EL (cell line): ENCODE data around the gene OTX2.

ENCODE experiments used
- DNase-seq: peaks from one replicate; pipeline ENCODE4 v3.0.0-alpha.2; 2016

Gene OTX2

DNA sequence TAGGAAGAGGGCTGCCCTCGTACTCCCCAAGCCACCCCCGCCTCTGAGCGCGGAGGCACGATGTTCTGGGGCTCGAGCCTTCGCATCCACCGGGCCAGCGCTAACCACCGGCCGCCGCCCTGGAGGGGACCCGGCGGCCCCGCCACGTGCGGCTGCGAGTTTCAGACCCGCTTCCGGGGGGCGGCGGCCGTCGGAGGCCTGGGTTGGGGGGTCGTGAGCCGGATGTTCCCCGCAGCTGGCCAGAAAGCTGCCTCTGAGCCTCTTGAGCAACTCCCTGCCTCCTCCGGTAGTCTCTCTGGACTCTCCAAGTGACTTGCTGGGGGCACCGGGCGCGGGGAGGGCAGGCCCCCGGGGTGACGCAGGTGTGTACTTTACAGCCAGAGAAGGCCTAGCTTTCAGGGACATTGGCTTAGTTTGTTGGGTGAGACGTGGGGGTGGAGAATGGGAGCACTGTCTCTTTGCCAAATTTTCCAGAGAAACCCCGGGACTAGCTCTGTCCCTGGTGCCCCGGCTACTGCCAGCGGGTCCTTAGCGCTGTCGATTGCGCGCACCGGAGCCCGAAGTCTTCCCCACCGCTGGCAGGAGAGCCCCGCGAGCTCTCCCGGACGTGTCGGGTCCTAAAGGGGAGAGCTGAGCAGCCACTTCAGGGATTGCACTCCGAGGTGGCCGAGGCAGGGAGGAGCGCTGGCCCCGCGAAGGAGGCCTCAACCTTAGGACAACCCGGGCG lies 15.6 kb downstream of the OTX2 start:
- no peak for DNase-seq

GRCh38 chr14:56794088-56794556 lies 16.2 kb downstream of the OTX2 start:
- no peak for DNase-seq

DNA sequence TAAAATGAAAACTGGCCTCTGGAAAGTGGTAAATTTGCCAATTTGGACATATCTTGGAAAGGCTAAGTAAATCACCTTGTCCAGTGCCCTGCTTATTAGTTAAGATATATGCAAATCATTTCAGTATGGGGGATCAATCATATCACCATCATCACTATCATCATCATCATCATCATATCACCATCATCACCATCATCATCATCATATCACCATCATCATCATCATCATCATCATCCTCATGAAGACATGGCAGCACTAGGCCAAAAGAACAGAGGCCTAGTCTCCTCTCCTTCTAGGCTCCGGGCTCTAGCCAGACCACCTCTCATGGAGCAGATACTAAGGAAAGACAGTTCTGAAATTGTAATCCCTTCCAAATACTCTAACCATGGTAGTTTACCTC lies 20.3 kb downstream of the OTX2 start:
- no peak for DNase-seq

- no peak for DNase-seq
Measured at GRCh38 chr14:56787530-56787929, 22.7 kb downstream of the OTX2 start.

DNA sequence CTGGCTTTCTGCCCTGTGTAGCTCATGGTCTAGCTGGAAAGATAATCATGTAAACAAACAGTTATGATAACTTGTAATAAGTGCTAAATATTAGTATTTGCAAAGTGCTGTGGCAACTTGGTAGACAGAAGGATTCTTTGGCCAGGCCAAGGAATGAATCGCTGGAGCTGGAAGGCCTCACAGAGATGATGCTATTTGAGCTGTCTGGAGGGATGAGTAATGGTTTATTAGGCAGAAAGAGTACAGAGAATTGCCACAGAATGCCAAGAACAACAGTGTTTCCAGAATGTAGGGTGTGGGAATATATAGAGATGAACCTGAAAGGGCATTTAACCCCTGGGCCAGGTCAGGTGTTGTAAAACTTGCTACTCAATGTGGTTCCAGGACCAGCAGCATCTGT lies 27.6 kb downstream of the OTX2 start:
- DNase-seq: no peak

DNA sequence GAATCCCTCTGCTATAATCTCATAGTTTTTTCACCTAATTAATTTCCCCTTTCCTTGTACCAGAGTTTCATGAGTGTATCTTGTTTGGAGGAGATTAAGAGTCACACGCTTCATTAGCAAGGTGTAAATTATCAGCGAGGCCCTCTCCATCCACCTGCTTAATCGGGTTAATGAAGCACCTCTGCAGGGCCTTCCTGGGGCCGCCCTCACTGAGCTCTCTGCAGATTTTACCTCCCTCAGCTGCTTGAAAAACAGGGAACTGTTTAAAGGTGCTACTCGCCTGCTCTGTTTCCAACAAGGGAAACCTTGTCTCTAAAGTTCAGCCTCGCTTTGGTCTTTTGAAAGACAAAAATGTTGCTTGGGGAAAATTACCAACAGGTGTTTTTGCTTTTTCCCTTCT lies 35.8 kb downstream of the OTX2 start:
- DNase-seq: no peak

DNA sequence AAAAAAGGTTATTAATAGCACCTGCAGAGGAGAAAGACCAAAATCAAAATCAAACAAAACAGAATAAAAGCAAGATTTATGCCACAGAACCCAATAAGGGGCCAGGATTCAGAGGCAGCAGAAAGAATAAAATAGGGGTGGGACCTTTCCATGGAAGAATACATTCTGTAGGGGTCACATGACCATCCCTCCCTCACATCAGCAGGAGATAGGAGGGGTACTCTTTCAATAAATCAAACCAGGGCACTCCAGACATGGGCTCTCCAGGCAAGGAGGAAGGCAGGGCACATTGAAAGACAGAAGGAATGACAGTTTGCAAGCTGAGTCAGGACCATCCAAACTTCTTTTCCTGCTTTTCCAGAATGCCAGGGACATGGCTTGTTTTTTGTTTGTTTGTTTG lies 39.8 kb downstream of the OTX2 start:
- DNase-seq: no peak

DNA sequence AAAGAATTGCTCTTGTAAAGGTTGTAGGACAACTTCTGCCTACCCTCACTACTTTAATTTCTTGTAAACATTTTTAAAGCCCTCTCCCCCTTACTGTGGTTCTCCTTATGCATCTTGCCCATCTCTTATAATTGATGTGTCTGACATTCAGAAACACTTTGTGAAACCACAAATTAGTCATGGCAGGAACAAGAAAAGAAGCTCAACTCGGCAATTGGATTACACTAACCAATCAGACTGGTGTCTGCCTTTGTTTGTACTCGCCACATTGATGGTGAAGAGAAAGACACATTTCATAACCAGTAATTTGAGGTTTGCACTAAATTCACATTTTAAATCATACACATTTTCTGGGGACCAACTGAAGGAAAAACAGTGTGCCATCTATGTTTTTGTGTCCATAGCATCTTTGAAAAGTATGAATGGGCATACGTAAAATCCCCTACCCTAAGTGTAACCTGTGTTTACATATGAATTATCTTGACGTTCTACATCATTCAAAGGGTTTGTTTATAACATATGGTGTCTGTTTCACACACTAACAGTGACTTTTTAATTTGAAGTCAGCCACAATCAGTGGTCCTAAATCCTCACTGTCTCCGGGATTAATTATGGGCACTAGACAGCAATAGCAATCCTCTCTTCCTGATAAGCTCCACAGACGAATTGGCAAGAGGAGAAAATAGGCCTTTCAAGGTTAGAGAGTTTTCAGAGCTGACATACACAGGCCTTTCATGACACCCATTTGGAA lies 49.9 kb downstream of the OTX2 start:
- no peak for DNase-seq

DNA sequence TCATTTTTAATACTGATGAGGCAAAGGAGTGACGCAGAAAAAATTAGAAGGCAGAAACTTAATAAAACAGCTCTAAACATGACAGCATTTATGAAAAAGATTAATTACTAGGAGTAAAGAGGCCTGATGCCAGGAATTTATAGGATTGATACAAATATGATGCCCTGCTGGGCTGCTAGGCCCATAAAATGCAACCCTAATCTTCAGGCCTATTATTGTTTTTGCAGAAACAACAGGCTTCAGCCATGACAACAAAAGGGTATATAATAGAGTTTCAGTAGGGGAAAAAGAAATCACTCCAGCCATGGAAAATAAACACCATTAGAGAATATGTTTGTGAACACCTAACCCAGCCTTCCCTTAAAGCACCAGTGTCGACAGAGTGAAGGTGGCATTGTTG lies 50.6 kb downstream of the OTX2 start:
- no peak for DNase-seq

GRCh38 chr14:56759094-56759493 lies 51.2 kb downstream of the OTX2 start:
- DNase-seq: no peak

- DNase-seq: no peak
Measured at GRCh38 chr14:56754921-56755320, 55.4 kb downstream of the OTX2 start.

- no peak for DNase-seq
Measured at GRCh38 chr14:56753396-56753795, 56.9 kb downstream of the OTX2 start.

DNA sequence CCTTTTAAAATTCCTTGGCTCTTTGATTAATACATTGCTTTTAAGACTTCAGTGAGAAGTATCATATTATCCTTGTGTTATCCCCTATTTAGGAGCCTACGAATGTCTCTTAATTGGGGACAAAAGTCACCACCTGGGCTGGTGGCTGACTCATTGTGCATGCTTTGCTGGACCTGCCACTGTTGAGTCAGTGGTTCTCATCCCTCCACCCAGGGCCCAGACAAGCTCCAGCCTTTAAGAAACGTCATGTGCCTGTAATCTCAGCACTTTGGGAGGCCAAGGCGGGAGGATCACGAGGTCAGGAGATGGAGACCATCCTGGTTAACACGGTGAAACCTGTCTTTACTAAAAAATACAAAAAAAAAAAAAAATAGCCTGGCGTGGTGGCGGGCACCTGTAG lies 57.9 kb downstream of the OTX2 start:
- DNase-seq: no peak

DNA sequence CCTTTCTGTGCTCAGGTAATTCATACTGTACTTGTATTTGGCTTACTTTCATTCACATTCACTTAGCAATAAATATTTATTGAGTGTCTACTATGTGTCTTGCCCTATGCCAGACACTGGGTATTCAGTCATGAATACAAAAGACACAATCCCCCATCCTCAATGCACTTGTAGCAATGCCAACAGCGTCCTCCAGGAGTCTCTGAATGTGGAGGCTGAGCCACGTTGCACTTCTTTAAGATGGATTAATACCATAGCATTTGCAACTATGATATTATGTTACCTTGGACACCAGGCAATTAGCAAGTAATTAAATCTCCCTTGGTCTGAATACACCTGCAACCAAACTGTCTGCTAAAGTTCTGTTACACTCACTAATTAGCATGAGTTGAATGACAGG lies 58.8 kb downstream of the OTX2 start:
- no peak for DNase-seq
